ENCODE measurements around the gene ZNF677.
"Not testable (repeated sequence)": the region's sequence is repeated elsewhere in the genome, so short reads cannot be mapped to it uniquely, and the experiment has no call there.

- not testable (repeated sequence) for TF ChIP-seq CTCF (IDR thresholded peaks at IDR 0.05; ENCODE audit: poor library complexity); EZH2 (IDR thresholded peaks at IDR 0.05; ENCODE audit: borderline replicate concordance); EZH2phosphoT487 (IDR thresholded peaks at IDR 0.05; ENCODE audit: low read depth, severe bottlenecking, unreplicated experiment)
These were observed 64.9 kb downstream of the ZNF677 start for GRCh38 chr19:53189691-53190198.
